Stimulated activated CD8-positive, alpha-beta memory T cell treated with anti-CD3 and anti-CD28 coated beads, Interleukin-12 subunit alpha, Interleukin-12 subunit beta, amount 100 ng/mL, for 24 hours (primary cell): ENCODE measurements around the gene LPAR1.

Source experiments
- DNase-seq: peaks from one replicate; pipeline ENCODE4 v3.0.0-alpha.2; 2020; ENCODE audit errors: extremely low read depth

The LPAR1 gene

GRCh38 chr9:110958847-110959246, 79.4 kb downstream of the LPAR1 start:
- DNase-seq = no peak

- DNase-seq = no peak
Measured at GRCh38 chr9:110954822-110955291, 83.4 kb downstream of the LPAR1 start.

- DNase-seq = no peak
Measured at GRCh38 chr9:110952540-110952859, 85.8 kb downstream of the LPAR1 start.

- no peak for DNase-seq
Measured at GRCh38 chr9:110951805-110952539, 86.3 kb downstream of the LPAR1 start.

GRCh38 chr9:110950041-110950645, 88.1 kb downstream of the LPAR1 start:
- DNase-seq = no peak

GRCh38 chr9:110949081-110949480, 89.2 kb downstream of the LPAR1 start:
- no peak for DNase-seq

- no peak for DNase-seq
Measured at GRCh38 chr9:110947491-110948044, 90.7 kb downstream of the LPAR1 start.

GRCh38 chr9:110942522-110942921, 95.7 kb downstream of the LPAR1 start:
- no peak for DNase-seq

- no peak for DNase-seq
Measured at GRCh38 chr9:110940951-110941557, 97.2 kb downstream of the LPAR1 start.

- no peak for DNase-seq
Measured at GRCh38 chr9:110939573-110939972, 98.7 kb downstream of the LPAR1 start.

GRCh38 chr9:110939047-110939446, 99.2 kb downstream of the LPAR1 start:
- no peak for DNase-seq

- no peak for DNase-seq
Measured at GRCh38 chr9:110938242-110938641, 100.0 kb downstream of the LPAR1 start.

GRCh38 chr9:110936719-110937452, 101.4 kb downstream of the LPAR1 start:
- DNase-seq = no peak

- DNase-seq = no peak
Measured at GRCh38 chr9:110936237-110936636, 102.0 kb downstream of the LPAR1 start.

- DNase-seq = no peak
Measured at GRCh38 chr9:110935829-110936228, 102.4 kb downstream of the LPAR1 start.

GRCh38 chr9:110933350-110934001, 104.8 kb downstream of the LPAR1 start:
- DNase-seq = no peak

- no peak for DNase-seq
Measured at GRCh38 chr9:110932863-110933262, 105.4 kb downstream of the LPAR1 start.

- DNase-seq = no peak
Measured at GRCh38 chr9:110928599-110928998, 109.7 kb downstream of the LPAR1 start.

GRCh38 chr9:110926828-110927487, 111.3 kb downstream of the LPAR1 start:
- DNase-seq = no peak

- no peak for DNase-seq
Measured at GRCh38 chr9:110923601-110924000, 114.7 kb downstream of the LPAR1 start.

GRCh38 chr9:110922145-110922544, 116.1 kb downstream of the LPAR1 start:
- DNase-seq = no peak
